Motor neuron (in vitro differentiated cells): ENCODE data around the gene NRIP1. TPM values are rescaled to one million over a fixed set of nuclear protein-coding genes. Genes with fewer than 3 reads are reported as not detected.
"Not testable (repeated sequence)": the region's sequence is repeated elsewhere in the genome, so short reads cannot be mapped to it uniquely, and the experiment has no call there.

ENCODE experiments used
- ATAC-seq, 8 experiments: fragments of 200-7000 bp; cut with Tn5 transposase; replicated peaks in 6 of 8; 2 replicates each; pipeline ENCODE4 v1.8.0; 2021; ENCODE audit warnings: mild to moderate bottlenecking in 8 of 8, moderate library complexity in 8 of 8
- H3K27ac ChIP-seq, 2 donors: fragments of 250-450 bp; sonication (Bioruptor Pico); 2 replicates each; pipeline ENCODE4 v1.9.0; 2021; ENCODE audit warnings: antibody characterized with exemption in 2 of 2, mild to moderate bottlenecking in 2 of 2, moderate library complexity in 1 of 2
- H3K4me1 ChIP-seq, 2 donors: fragments of 250-450 bp; sonication (Bioruptor Pico); replicated peaks in 1 of 2; 2 replicates each; pipeline ENCODE4 v1.6.1; 2021; ENCODE audit warnings: antibody characterized with exemption in 2 of 2, mild to moderate bottlenecking in 2 of 2, moderate library complexity in 1 of 2
- H3K4me3 ChIP-seq, 5 donors: fragments of 250-450 bp; sonication (Bioruptor Pico); 2 replicates each; pipeline ENCODE4 v1.9.0; 2021; ENCODE audit warnings: antibody characterized with exemption in 5 of 5, mild to moderate bottlenecking in 5 of 5, moderate library complexity in 4 of 5
- WGBS, 10 experiments: fragments of 450-650 bp; shearing (Covaris generic); methylation state at CpG; one replicate each; pipeline ENCODE4 v1.0.0; 2022; 5-methylcytosine and 5-hydroxymethylcytosine counted together
- in situ Hi-C, 9 experiments: fragments of 400-800 bp; cut with MboI; loops; one replicate each; pipeline ENCODE4 v1.15.0; 2021; ENCODE audit warnings: low sequenced_read_pairs in 9 of 9, low pct_unique_long_range_greater_than_20kb in 2 of 9; ENCODE audit not compliant: unreplicated experiment in 9 of 9
- total RNA-seq, 8 experiments: library from RNA; unstranded; fragments of 300-600 nt; gene quantifications; 2 replicates each; pipeline versions ENCODE4 v1.2.3 to v1.2.4, GENCODE V29; 2022

NRIP1 gene
- total RNA-seq, 8 experiments from 2014 or later, result 26.2 to 80.5 (median 51.6) TPM

DNA sequence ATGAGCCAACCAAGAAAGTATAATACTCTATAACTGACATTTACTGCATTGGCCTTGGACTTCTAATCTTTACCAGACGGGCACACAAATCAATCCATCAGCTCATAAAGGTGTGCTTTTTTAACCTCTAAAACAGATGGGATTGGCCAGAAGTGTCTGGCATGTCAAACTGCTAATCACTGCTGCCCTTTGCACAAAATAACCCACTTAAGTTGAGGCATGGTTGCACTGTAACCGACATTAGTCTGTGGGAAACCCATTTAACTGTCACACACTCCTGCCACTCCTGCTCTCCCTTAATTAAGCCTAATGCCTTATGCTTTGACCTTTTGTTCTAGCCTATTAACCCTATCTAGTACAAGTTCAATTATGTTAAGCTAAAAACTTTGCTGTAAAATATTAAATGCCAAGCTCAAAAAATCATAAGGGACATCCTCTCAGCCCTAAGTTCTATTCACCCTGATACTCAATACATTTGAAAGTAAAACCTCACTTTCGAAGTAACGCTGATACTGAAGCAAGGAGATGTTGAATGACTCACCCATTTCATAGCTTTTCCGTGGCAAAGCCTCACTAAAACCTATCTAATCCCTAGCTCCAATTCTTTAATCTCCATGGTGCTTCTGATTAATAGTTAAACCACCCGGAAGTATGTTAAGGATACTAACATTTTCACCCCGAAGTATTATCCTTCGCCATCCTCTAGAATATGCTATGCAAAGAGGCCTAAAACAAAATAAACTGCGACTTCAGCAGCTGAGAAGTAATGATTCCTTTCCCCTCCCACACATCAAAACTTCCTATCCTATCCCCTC, 12.9 kb downstream of the NRIP1 start:
- 20 to 80% (median 59%) methylated on average over 1 to 8 of the region's 9 CpGs for WGBS, 10 experiments
- Histone ChIP-seq H3K27ac (no peak overlapping the region), H3K4me1 (peaks cover 27 to 35% of the 10 kb centered on the region in 2 donors), H3K4me3 (no peak overlapping the region)
- peak in 2 of 8 experiments; percentile 8 to 37 for ATAC-seq
- in situ Hi-C loops, result loop anchor here in 1 of 9 experiments (25.0 kb wide), 1 partner anchor 190 kb away; no protein-coding TSS in a partner anchor

DNA sequence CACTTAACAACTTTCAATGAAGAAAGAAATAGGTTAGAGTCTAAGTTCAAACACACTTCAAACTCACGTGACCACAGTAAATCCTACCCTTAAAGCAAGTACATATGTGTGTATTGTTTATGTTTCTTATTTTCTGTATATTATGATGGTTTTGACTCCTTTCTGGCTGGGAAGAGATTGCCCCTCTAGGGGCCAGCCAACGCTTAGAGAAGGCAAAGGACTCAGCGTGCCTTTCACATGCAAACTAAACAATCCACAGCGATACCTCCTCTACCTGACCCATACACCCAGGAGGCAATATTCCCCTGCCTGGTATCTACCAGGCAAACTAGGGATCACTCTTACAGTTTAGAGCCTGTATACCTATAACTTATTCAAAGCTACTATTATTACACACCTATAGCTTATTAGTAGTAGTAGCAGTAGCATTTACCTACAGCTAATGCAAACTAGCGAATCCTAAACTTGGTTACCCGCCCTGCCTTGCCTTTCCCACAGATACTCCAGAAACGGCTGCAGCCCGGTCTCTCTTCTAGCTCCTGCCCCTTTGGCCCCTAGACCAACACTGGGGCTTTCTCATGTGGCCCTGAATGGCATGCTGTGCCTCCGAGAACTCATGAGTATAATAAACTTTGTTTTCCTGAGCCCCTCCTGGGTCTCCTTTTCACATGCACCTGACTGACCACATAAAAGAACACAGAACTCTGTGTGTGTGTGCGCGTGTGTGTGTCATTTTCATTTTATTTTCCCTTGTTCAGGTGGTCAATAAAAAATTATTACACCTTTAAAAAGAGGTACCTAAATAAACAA, 14.0 kb downstream of the NRIP1 start:
- 34 to 100% (median 81%) methylated on average over 1 to 9 of the region's 11 CpGs for WGBS, 10 experiments
- no peak overlapping the region for H3K27ac ChIP-seq
- H3K4me1 ChIP-seq, result peaks cover 24 to 33% of the 10 kb centered on the region in 2 donors
- ATAC-seq, result peak in 4 of 8 experiments; percentile 15 to 47 (median 36)
- H3K4me3 ChIP-seq, result no peak overlapping the region
- in situ Hi-C loops, result loop anchor here in 1 of 9 experiments (25.0 kb wide), 1 partner anchor 188 kb away; no protein-coding TSS in a partner anchor

DNA sequence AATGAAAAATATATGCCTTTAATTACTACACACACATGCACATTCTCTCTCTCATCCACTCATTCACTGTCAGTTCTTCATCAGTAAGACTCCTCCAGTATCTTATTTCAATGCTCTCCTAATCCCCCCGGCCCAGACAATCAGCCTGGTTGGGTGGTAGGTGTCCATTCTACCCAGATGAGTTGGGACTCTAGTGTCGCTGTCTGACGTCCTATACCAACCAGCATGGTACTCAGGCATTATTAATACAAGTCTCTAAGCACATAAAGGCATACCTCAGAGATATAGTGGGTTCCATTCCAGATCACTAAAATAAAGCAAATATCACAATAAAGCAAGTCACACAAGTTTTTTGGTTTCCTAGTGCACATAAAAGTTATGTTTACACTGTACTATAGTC, 19.8 kb downstream of the NRIP1 start:
- WGBS, 10 experiments, result 91 to 100% (median 100%) methylated on average over 2 to 3 of the region's 3 CpGs; no CpG with 5 or more reads in 4 of the 10 experiments
- no peak overlapping the region for H3K27ac ChIP-seq
- ATAC-seq, result no peak
- peaks cover 0 to under 1% of the 10 kb centered on the region in 2 donors for H3K4me1 ChIP-seq
- in situ Hi-C loops, result loop anchor here in 1 of 9 experiments (25.0 kb wide), 1 partner anchor 158 kb away; no protein-coding TSS in a partner anchor
- H3K4me3 ChIP-seq, result no peak overlapping the region

DNA sequence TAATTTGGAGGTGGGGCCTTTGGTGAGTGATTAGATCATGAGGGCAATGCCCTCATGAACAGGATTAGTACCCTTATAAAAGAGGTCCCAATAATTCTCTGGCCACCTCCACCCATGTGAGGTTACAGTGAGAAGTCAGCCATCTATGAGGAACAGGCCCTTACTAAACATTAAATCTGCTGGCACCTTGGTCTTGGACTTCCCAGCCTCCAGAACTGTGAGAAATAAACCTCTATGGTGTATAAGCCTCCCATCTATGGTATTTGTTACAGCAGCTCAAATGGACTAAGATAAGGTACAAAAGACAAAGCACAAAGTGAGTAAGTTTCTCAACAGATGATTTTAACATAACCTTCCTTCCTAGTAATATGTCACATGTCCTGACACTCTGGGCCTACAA, 22.3 kb downstream of the NRIP1 start:
- no peak overlapping the region for H3K4me3 ChIP-seq
- in situ Hi-C loops, result loop anchor here in 1 of 9 experiments (25.0 kb wide), 1 partner anchor 155 kb away; no protein-coding TSS in a partner anchor
- H3K27ac ChIP-seq, result no peak overlapping the region
- no peak for ATAC-seq
- H3K4me1 ChIP-seq, result no peaks in the 10 kb centered on the region

DNA sequence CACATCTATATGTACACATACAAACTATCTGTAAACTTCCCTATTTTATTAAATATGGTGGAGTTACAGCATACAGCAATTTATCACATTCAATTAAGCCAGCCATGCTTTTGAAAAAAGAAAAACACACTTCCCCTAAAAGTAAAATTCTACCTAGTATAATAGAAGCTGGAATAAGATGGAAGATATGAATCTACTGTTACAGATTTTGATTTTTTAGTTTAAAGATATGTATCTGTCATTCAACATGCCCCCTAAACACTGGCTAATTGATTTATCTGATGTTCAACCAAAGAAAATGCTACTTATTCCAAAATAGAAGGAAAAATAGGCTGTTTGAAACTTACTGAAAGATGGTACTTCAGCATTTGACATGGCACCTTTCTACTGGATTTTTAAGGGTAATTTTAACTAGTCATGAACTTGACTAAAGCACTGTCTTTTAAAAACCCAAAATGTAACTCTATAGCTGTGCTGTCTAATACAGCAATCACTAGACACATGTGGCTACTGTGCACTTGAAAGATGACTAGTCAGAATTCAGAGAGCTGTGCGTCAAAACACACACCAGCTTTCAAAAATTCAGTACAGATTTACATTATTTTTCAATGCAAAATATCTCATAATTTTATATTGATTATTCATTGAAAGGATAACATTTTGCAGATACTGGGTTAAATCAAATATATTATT, 25.0 kb downstream of the NRIP1 start:
- in situ Hi-C loops, result loop anchor here in 1 of 9 experiments (25.0 kb wide), 1 partner anchor 152 kb away; no protein-coding TSS in a partner anchor
- Histone ChIP-seq H3K4me3 (no peak overlapping the region), H3K4me1 (no peaks in the 10 kb centered on the region), H3K27ac (no peak overlapping the region)
- 100% methylated on average over 1 of the region's 1 CpG; no CpG with 5 or more reads in 4 of the 10 experiments for WGBS, 10 experiments
- no peak for ATAC-seq

DNA sequence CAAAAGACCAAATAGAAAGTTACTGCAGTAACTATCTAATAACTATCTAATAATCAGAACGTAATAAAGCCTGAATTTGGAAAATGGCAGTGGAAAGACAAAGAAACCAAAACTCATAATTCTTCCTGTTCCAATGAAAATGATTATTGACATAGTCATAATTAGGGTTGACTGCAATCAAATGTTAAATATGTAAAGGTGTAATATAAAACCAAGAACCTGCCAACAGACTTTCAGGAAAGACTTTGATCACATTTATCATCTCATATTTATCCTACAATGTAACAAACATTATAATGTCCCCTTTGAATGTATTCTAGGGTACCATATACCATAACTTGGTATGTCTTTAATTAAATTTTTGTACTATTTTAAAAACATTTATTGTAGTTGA, 26.9 kb downstream of the NRIP1 start:
- ATAC-seq, result no peak
- WGBS, 10 experiments, result 60 to 100% (median 95%) methylated on average over 1 of the region's 1 CpG
- H3K4me1 ChIP-seq, result no peaks in the 10 kb centered on the region
- no peak overlapping the region for H3K27ac ChIP-seq
- in situ Hi-C loops, result loop anchor here in 1 of 9 experiments (25.0 kb wide), 1 partner anchor 151 kb away; no protein-coding TSS in a partner anchor
- no peak overlapping the region for H3K4me3 ChIP-seq

DNA sequence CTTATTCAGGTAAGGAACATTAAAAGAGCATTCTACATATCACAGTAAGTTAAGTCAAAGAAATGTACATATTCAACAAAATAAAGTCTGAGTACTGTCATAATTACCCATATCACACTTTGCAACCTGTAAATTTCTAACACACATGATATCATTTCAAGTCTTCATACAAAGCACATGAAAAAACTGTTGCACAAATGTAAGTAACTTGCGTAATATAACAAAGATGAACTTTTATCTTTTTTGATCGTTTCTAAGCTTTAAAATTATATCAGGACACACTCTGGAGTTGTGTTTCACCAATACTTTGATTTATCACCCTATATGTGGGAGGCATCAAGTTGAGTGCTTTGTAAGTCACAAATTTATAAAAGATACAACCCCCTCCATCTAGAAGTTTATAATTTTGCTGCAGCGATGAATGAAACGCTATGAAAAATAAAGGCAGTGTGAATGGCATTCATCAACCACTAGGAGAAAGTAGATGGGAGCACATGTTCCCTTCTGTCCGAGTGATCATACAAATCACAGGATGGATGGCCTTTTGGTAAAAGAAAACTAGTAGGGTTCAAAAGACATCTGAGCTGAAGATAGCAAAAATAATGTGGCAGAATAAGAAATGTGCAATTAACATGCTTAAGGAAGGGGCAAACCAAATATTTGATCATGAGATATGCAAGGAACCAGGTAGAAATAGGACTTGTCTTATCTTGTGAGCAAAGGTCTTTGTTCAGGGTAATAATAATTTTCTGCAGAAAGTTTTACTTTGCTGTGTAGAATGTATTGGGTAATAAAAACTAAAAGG, 27.5 kb downstream of the NRIP1 start:
- Histone ChIP-seq H3K4me1 (no peaks in the 10 kb centered on the region), H3K27ac (no peak overlapping the region), H3K4me3 (no peak overlapping the region)
- WGBS, 10 experiments, result 78 to 100% (median 93%) methylated on average over 1 to 5 of the region's 5 CpGs
- in situ Hi-C loops, result loop anchor here in 1 of 9 experiments (25.0 kb wide), 1 partner anchor 150 kb away; no protein-coding TSS in a partner anchor
- no peak for ATAC-seq

DNA sequence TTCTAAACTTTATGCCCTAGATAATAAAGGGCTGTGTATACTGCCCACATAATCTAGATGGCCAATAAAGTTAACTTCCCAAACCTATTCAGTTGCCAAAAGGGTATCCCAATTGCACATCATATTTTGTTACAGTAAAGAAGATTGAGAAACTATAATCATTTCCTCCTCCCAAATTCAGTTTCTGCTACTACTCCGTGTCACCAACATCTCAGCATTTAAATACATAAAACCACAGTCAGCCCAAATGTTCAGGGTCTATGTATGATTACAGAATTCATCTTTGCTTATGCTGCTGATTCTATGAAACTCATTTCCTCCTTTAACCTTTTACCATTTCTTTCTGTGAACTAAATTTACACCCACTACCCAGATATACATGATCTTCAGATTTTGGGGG, 28.6 kb downstream of the NRIP1 start:
- H3K27ac ChIP-seq, result no peak overlapping the region
- in situ Hi-C loops, result loop anchor here in 1 of 9 experiments (25.0 kb wide), 1 partner anchor 149 kb away; no protein-coding TSS in a partner anchor
- H3K4me3 ChIP-seq, result no peak overlapping the region
- no peaks in the 10 kb centered on the region for H3K4me1 ChIP-seq
- ATAC-seq, result no peak
- WGBS, 10 experiments, result 50 to 100% (median 86%) methylated on average over 1 of the region's 1 CpG; no CpG with 5 or more reads in 3 of the 10 experiments

DNA sequence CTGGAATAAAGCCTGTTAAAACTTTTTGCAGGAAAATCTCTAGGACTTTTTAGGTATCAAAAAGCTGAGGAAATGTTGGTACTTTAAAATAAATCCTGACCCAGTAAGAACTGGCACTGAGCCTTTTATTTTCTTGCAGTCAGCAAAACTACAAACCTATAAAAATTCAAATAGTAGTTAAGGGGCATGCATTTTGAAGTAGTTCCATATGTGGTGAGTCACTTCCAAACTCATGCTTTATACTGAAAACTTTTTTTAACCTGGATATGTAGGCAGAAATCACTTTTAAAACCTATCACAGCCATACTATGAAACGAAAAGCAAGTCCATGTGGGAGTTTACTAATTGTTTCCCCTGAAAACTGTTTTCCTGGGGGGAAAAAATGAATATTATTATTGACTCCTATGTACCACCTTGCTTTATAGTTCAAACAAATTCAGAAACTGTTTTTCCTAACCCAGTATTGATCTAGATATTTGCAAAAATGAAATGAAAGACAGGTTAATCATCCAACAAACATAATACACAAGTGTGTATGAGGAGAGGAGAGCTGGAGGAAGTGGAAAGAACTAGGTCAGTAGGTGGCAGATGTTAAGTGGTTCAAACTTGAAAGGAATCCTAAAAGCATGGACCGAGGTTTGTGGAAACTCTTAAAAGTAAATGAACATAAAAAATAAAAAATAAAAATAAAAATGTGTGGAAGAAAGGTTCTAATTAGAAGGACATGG, 30.5 kb downstream of the NRIP1 start:
- Histone ChIP-seq H3K4me3 (no peak overlapping the region), H3K27ac (no peak overlapping the region), H3K4me1 (no peaks in the 10 kb centered on the region)
- in situ Hi-C loops, result loop anchor here in 1 of 9 experiments (25.0 kb wide), 1 partner anchor 147 kb away; no protein-coding TSS in a partner anchor
- WGBS, 10 experiments, result 3 to 96% (median 71%) methylated on average over 1 to 2 of the region's 2 CpGs; no CpG with 5 or more reads in 1 of the 10 experiments
- peak in 3 of 8 experiments; percentile 77 to 81 (median 80) for ATAC-seq

DNA sequence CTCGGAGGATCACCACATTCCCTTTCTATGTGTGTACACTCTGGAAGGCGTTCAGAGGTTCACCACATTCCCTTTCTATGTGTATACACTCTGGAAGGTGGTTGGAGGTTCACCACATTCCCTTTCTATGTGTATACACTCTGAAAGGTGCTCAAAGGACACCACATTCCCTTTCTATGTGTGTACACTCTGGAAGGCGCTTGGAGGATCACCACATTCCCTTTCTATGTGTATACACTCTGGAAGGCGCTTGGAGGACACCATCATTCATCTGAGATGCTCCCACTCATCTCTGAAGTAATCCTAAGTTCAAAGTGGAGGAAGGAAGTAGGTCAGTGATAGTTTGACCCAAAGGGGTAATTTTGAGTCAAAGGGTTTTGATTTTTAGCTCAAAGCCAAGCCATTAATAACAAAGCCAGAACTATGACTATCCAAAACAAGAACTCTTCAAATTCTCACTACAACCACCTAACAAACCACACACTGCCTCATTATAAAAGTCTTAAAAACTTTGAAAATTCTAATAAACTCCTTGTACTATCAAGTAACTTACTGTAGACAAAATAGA, 32.9 kb downstream of the NRIP1 start:
- ATAC-seq, result no peak
- WGBS, 10 experiments, result 100% methylated on average over 1 to 2 of the region's 4 CpGs; no CpG with 5 or more reads in 7 of the 10 experiments
- Histone ChIP-seq H3K4me3 (no peak overlapping the region), H3K4me1 (no peaks in the 10 kb centered on the region), H3K27ac (no peak overlapping the region)
- in situ Hi-C loops, result loop anchor here in 1 of 9 experiments (25.0 kb wide), 1 partner anchor 145 kb away; no protein-coding TSS in a partner anchor

DNA sequence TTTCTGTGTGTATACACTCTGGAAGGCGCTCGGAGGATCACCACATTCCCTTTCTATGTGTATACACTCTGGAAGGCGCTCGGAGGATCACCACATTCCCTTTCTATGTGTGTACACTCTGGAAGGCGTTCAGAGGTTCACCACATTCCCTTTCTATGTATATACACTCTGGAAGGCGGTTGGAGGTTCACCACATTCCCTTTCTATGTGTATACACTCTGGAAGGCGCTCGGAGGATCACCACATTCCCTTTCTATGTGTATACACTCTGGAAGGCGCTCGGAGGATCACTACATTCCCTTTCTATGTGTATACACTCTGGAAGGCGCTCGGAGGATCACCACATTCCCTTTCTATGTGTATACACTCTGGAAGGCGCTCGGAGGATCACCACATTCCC, 33.4 kb downstream of the NRIP1 start:
- in situ Hi-C loops, result loop anchor here in 1 of 9 experiments (25.0 kb wide), 1 partner anchor 144 kb away; no protein-coding TSS in a partner anchor
- not testable (repeated sequence) for H3K4me3 ChIP-seq, ATAC-seq, H3K4me1 ChIP-seq, H3K27ac ChIP-seq
- WGBS, 10 experiments, result no CpG with 5 or more reads among the region's 14 CpGs
